Peyer's patch (tissue), 4 donors: Measurements from ENCODE around the gene OGFOD1.

ENCODE experiments used
- POLR2A ChIP-seq, 2 donors: fragments of 450-650 bp; IDR thresholded peaks; one replicate each; pipeline ENCODE4 v1.5.1; 2017; ENCODE audit warnings: antibody characterized with exemption in 2 of 2, mild to moderate bottlenecking in 2 of 2, moderate library complexity in 2 of 2
- TF ChIP-seq, protein P1 (sequence below), 6 experiments: fragments of 450-650 bp in 4 of 6; fragments of 200-600 bp in 2 of 6; sonication (generic) in 1 of 6; IDR thresholded peaks; one replicate each; pipeline ENCODE4 v1.5.1; 2017 to 2019; ENCODE audit warnings: antibody characterized with exemption in 6 of 6, mild to moderate bottlenecking in 3 of 6, moderate library complexity in 1 of 6

- TF ChIP-seq, protein P1, sequence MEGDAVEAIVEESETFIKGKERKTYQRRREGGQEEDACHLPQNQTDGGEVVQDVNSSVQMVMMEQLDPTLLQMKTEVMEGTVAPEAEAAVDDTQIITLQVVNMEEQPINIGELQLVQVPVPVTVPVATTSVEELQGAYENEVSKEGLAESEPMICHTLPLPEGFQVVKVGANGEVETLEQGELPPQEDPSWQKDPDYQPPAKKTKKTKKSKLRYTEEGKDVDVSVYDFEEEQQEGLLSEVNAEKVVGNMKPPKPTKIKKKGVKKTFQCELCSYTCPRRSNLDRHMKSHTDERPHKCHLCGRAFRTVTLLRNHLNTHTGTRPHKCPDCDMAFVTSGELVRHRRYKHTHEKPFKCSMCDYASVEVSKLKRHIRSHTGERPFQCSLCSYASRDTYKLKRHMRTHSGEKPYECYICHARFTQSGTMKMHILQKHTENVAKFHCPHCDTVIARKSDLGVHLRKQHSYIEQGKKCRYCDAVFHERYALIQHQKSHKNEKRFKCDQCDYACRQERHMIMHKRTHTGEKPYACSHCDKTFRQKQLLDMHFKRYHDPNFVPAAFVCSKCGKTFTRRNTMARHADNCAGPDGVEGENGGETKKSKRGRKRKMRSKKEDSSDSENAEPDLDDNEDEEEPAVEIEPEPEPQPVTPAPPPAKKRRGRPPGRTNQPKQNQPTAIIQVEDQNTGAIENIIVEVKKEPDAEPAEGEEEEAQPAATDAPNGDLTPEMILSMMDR (IDR thresholded peaks at IDR 0.05), result no peak
- TF ChIP-seq POLR2A (IDR thresholded peaks at IDR 0.05), result no peak
Observed at GRCh38 chr16:56436258-56436657, 15.1 kb upstream of the OGFOD1 start.
